8988T (cell line): Measurements from ENCODE around the gene CDKL1.
"Not testable (repeated sequence)": the region's sequence is repeated elsewhere in the genome, so short reads cannot be mapped to it uniquely, and the experiment has no call there.

ENCODE experiments used
- DNase-seq: peaks from one replicate; pipeline ENCODE4 v3.0.0; 2011

The CDKL1 gene

DNA sequence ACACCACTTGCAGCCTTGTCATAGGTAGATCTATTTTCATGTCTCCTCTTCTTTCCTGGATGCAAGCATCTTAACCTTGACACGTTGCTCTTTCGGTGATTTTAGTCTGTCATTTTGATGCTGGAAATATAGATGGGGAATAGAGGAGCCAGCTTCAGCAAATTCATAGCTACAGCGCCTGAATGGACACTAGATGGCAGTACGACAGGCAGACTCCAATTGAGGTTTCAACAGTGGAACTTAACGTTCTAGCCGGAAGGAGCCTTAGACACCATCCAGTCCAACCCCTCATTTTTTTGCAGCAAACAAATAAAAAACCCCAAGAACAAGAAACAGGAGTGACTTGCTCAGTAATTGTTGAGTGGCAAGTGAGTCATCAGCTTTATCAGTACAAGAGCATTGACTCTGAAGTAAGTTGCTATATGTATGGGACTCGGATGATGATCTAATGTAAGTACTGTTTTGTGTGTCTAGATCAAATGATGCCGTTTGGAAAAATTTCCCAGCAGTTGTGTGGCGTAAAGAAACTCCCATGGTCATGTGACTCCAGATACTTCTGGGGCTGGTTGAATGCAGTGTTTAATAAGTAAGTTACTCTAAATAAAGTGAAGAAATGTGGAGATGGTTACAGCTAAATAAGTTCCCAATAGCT is 75.5 kb downstream of the CDKL1 start:
- DNase-seq: no peak

DNA sequence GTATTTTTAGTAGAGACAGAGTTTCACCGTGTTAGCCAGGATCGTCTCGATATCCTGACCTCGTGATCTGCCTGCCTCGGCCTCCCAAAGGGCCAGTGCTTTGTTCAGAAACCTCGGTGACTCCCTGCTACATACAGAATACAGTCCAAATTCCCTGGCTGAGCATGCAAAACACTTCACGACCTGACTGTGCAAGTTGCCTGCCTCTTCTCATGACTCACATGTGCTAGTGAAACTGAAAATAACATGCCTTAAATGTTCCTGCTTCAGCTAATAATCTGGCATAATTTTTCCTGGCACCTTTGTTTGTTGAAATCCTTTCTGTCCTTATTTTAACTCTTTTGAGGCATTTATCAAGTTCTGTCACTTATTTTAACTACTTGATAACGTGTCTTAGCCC is 76.4 kb downstream of the CDKL1 start:
- no peak for DNase-seq

DNA sequence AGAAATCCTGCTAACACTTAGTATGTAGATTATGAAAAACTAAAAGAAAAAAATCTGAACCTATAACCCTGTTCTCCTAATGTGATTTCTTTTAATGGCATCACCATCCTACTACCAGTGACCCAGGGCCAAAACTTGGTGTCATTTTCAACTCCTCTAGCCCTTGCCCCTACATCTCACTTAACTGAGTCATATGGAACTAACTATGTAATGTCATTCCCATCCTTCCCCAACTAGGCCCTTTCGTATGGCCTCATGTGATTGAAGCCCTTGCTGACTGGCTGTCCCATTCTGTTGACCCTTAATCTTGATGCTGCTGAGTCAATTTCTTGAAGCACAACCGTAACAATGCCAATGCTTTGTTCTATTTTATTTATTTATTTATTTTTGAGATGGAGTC is 77.0 kb downstream of the CDKL1 start:
- no peak for DNase-seq

DNA sequence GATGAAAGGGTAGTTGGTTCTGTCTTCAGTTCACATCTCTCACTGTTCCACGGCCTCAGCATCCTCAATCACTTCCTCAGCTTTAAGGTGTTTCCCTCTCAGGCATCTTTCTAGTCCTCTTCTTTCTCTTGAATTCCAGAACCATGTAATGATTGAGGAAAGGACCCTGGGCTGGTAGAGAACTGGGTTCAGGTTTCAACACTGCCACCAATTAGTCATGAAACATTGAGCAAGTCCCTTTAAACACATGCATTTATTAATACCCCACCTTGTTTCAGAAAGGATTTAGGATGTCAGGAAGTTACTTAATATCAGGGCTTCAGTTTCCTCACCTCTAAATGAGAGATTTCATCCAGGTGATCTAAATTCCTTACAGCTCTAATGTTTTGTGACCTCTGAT is 77.4 kb downstream of the CDKL1 start:
- DNase-seq: no peak

DNA sequence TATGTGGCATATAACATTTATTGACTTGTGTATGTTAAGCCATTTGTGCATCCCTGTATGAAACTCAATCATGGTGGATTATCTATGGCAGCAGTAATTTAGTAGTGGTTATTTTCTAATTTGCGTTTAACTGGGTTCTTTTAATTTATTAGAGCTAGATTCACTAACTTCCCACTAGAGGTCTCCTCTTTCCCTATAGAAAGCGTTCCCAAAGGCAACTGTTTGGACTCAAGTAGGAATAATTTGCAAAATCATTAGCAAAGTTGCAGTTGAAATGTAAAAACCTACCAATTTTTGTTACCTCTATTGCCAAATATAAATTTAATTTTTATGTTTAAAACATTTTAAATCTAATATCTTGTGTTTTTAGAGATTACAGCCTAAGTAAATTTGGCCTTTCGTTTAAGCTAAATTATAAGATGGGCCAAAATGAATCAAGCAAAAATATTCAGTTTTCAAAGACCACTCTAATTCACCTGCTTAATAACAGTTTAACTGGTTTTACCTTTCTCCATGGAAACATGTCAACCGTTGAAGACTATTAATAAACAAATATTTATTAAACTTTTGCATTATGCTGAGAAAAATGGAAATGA is 78.6 kb downstream of the CDKL1 start:
- DNase-seq: no peak

DNA sequence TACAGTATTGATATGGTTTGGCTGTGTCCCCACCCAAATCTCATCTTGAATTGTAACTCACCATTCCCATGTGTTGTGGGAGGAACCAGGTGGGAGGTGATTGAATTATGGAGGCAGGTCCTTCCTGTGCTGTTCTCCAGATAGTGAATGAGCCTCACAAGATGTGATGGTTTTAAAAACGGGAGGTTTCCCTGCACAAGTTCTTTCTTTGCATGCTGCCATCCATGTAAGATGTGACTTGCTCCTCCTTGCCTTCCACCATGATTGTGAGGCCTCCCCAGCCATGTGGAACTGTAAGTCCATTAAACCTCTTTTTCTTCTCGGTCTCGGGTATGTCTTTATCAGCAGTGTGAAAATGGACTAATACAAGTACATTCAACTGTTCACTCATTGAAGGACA is 82.6 kb downstream of the CDKL1 start:
- DNase-seq: not testable (repeated sequence)

DNA sequence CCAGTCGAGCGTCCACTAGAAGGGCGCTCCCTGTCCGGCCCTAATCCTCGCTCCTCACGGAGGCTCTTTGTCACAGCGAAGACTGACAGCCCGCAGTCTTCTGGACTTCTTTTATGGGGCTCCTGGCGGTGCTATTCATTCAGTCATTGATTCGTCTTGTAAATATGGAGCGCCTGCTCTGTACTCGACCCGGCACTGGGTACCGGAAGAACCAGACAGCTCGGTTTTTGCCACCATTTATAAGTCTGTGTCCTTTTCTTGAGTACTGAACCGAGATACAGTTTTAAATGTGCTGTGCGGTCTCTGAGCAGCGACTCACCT is 84.0 kb downstream of the CDKL1 start:
- no peak for DNase-seq

DNA sequence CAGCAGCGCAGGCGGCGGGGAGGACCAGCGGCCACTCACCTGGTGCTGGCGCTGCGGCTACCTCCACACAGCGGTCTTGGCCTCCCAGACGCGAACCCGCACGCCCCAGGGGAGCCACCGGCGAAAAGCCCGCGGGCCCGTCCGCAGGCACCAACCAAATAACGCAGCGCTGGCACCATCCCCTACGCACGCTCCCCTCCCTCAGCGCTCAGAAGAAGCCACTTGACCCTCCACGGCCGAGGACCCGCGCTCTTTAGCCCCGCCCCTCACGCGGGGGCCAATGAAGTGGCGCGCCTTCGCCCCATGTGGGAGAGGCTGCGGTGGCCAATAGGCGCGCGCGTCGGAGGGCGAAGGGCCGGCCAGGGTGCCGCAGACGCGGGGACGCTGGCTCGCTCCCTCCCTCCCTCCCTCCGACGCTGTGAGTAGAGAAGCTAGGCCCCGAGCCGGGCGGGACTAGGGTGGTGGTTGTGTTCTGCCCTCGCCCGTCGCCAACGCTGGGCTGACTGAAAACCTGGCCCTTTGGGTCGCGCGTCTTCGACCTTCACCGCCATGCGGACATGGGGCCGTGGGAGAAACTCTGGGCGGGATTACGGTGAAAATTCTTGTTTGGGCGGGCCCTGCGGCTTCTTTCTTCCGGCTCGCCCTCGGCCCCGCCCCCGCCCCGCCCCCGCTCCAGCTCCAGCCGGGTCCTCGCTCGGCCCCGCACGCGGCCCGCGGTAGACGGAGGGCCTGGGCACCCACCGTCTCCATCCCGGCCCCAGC is 84.5 kb downstream of the CDKL1 start, which contains the start of the genes DMAC2L and L2HGDH:
Gene DMAC2L (plus strand): TSS at position 353 of the 762 bp plus-strand sequence. CDS start 9,164 bp downstream, outside the sequence.
Gene L2HGDH (minus strand): TSS at position 258 of the 762 bp plus-strand sequence. CDS start 79 bp downstream, at position 179.
- DNase-seq: peak; percentile 91

DNA sequence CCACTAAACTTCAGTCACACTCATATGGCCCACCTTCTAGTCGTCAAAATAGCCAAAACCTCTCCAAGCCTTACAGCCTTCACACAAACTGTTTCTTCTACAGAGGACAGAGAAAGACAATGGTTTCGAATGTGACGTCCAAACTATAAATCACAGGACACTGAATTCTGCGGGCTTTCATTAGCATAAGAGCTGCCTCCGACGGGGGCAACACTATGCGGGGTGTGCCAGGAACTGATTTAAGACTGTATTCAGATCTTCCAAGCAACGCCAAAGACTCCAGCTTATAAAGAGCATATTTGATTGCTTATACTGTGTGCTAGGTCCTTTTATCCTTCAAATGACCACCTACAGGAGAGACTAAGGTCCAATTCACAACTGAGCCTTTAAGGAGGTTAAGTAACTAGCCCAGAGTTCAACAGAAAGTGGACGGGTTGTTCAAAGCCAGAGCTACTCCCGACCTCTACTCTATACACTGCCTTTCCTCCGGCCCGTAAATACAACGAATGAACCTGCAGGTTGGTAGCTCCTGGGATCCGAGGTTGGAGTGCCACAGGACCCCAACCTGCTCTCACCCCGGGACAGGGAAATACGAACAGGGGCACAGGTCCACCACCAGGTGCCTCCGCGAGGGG is 85.2 kb downstream of the CDKL1 start:
- DNase-seq: peak; percentile 67

DNA sequence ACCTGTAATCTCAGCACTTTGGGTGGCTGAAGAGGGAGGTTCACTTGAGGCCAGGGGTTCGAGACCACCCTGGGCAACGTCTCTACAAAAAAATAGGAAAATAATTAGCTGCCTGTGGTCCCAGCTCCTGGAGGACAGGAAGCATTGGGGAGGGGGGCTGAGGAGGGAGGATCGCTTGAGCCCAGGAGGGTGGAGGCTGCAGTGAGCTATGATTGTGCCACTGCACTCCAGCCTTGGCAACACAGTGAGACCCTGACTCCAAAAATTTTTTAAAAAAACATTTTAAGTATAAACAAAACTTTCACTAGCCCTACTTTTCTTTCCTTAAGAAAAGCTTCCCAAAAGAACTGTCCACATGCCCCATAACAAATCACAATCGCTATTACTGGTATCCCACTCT is 86.2 kb downstream of the CDKL1 start:
- no peak for DNase-seq

DNA sequence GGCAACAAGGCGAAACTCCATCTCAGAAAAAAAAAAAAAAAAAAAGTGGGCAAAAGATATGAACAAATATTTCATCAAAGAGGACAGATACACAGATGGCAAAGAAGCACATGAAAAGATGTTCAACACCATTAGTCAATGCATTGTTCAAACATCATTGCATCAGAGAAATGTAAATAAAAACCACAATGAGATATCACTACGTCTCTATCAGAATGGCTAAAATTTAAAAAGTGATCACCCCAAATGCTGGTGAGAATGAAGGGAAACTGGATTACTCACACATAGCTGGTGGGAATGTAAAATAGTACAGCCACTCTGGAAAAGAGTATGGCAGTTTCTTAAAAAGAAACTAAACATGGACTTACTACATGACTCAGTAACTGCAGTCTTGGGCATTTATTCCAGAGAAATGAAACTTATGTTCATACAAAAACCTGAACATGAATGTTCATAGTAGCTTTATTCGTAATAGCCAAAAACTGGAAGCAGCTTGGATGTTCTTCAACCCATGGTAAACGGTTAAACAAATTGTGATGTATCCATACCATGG is 88.2 kb downstream of the CDKL1 start:
- no peak for DNase-seq

DNA sequence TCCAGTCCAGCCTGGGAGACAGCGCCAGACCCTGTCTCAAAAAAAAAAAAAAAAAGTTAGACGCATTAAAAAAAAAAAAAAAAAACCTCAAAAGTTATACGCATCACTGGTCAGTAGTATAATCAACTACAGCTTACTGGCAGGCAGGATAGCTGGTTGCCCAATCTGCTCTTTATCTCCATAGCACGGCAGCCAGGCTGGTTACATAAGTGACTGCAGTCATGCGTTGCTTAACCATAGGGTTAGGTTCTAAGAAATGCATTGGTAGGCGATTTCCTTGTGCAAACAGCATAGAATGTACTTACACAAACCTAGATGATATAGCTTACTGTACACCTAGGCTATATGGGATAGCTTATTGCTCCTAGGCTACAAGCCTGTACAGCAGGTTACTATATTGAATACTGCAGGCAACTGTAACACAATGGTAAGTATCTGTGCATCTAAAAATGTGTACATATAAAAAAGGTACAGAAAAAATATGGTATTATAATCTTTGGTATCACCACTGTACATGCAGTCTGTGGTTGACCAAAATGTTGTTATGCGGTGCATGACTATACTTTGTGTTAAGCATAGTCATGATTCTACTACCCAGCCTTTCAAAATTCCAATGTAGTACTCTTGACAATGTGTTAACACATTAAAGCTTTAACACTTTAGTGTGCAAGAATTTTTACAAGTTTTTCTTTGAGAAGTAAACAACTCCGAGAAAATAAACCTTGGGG is 92.8 kb downstream of the CDKL1 start:
- no peak for DNase-seq

DNA sequence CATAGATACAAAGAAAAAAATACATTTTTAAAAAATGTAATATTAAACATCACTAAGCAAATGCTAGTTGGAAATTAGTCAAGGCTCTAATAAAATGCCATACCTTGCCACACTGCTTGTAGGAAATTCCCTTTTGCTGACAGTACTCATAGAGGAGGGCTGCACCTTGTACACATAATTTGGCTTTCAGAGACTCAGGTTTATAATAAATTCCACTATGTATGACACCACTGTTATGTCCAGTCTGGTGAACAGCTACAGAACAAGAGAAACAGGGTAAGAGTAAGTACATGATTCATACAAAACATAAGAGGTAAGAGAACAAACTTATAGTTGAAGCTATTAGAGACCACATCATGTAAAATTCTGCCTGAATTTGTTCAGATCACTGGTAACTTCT is 94.8 kb downstream of the CDKL1 start:
- DNase-seq: no peak

DNA sequence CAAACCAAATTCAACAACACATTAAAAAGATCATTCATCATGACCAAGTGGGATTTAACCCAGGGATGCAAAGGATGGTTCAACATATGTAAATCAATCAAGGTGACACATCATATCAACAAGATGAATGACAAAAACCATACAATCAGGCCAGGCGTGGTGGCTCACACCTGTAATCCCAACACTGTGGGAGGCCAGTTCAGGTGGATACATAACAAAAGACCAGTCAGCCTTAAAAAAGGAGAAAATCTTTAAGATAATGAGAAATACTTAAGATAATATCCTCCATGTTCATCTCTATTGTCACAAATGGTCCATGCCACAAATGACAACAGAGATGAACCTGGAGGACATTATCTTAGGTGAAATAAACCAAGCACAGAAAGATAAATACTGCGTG is 97.1 kb downstream of the CDKL1 start:
- DNase-seq: no peak

DNA sequence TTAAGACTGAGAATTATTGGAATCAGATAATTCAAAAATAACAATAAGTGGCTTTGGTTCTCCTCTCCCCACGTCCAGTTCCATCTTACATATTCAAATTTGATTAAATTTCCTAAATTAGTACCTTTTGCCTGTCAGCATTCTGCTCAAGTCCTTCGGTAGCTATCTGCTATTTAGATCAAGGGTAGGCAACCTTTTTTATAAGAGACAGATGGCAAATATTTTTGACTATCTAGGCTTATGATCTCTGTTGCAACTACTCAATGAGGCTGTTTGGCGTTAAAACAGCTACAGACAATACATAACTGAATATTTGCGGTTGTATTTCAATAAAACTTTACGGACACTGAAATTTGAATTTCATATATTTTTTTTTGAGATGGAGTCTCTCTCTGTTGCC is 106.4 kb downstream of the CDKL1 start:
- DNase-seq: no peak

DNA sequence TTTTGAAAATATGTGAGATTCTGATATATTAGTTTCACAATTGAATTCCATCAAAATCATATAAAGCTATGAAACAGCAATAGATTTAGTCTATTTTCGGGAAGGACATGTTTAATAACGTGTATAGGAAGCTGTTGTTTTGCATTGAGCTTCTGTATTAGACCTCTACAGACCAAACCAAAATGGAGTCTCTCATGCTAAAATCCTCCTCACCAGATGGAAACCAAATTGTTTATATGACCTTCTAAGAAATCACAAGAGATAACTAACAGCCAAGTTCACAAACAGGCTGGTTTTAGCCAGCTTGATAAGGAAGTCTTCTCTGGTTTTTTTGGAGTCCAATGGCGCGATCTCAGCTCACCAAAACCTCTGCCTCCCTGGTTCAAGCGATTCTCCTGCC is 108.5 kb downstream of the CDKL1 start:
- DNase-seq: no peak

DNA sequence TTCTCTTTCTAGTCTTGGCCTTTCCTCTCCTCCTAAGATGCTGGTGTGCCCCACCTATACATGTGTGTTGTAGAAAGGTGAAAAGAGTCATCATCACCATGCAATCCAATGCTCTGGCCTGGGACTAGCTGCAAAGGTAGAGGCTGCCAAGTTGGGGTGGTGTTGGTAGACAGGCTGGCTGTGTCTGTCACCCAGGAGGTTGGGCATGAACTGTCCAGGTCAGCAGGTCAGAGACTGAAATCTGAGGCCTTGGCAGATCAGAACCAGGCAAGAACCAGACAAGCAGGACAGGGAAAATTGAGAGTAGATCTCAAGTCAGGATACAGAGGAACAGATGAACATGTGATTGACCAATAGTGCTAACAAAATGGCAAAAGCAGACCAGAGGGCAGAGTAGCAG is 110.8 kb downstream of the CDKL1 start:
- no peak for DNase-seq
